ENCODE data around the gene ZC3H12A.

The ZC3H12A gene

GRCh38 chr1:37481289-37482003 is 7.1 kb downstream of the ZC3H12A start:
- TF ChIP-seq CTCF (IDR thresholded peaks at IDR 0.05) = no peak

GRCh38 chr1:37482004-37482785 is 7.8 kb downstream of the ZC3H12A start:
- no peak for TF ChIP-seq CTCF (IDR thresholded peaks at IDR 0.05)

GRCh38 chr1:37482796-37483744 is 8.7 kb downstream of the ZC3H12A start:
- no peak for TF ChIP-seq CTCF (IDR thresholded peaks at IDR 0.05)

- no peak for TF ChIP-seq CTCF (IDR thresholded peaks at IDR 0.05)
Measured at GRCh38 chr1:37483785-37484184, 9.4 kb downstream of the ZC3H12A start.

- TF ChIP-seq CTCF (IDR thresholded peaks at IDR 0.05) = no peak
Measured at GRCh38 chr1:37484325-37485051, 10.1 kb downstream of the ZC3H12A start.

- TF ChIP-seq CTCF (IDR thresholded peaks at IDR 0.05) = no peak
Measured at GRCh38 chr1:37485902-37486679, 11.7 kb downstream of the ZC3H12A start.
